Measurements from ENCODE around the gene OR8D1.

Gene OR8D1

GRCh38 chr11:124313849-124314248 lies at the start of gene OR8D1:
TSS of gene OR8D1 (minus strand) at chr11:124313949. CDS start at chr11:124310766, 3,183 bp downstream.
- no peak for DNase-seq

- DNase-seq: no peak
Observed at GRCh38 chr11:124359566-124359965, 45.8 kb upstream of the OR8D1 start.

- no peak for DNase-seq
Observed at GRCh38 chr11:124346311-124346955, 32.7 kb upstream of the OR8D1 start.

- DNase-seq: no peak
Observed at GRCh38 chr11:124344346-124344745, 30.6 kb upstream of the OR8D1 start.

- DNase-seq: no peak
Observed at GRCh38 chr11:124340142-124340447, 26.3 kb upstream of the OR8D1 start.

- DNase-seq: no peak
Observed at GRCh38 chr11:124339396-124340141, 25.8 kb upstream of the OR8D1 start.

GRCh38 chr11:124331873-124332272 lies 18.1 kb upstream of the OR8D1 start:
- no peak for DNase-seq

- no peak for DNase-seq
Observed at GRCh38 chr11:124329787-124330478, 16.2 kb upstream of the OR8D1 start.

GRCh38 chr11:124327775-124328174 lies 14.0 kb upstream of the OR8D1 start:
- DNase-seq: no peak

- DNase-seq: no peak
Observed at GRCh38 chr11:124322356-124322755, 8.6 kb upstream of the OR8D1 start.

GRCh38 chr11:124320097-124320496 lies 6.3 kb upstream of the OR8D1 start, which contains the start of gene OR8D2:
TSS of gene OR8D2 (minus strand) at chr11:124320197. CDS start at chr11:124320197, 0 bp downstream.
- no peak for DNase-seq

- no peak for DNase-seq
Observed at GRCh38 chr11:124315052-124315451, 1.3 kb upstream of the OR8D1 start.

- DNase-seq: no peak
Observed at GRCh38 chr11:124313131-124313530, 618 bp downstream of the OR8D1 start.

GRCh38 chr11:124311670-124312069 lies 2.1 kb downstream of the OR8D1 start:
- DNase-seq: no peak

GRCh38 chr11:124311269-124311668 lies 2.5 kb downstream of the OR8D1 start:
- no peak for DNase-seq

- DNase-seq: no peak
Observed at GRCh38 chr11:124310721-124311120, 3.0 kb downstream of the OR8D1 start.

GRCh38 chr11:124307093-124307492 lies 6.7 kb downstream of the OR8D1 start:
- DNase-seq: no peak

GRCh38 chr11:124302347-124303125 lies 11.2 kb downstream of the OR8D1 start:
- no peak for DNase-seq

- no peak for DNase-seq
Observed at GRCh38 chr11:124301548-124301947, 12.2 kb downstream of the OR8D1 start.

GRCh38 chr11:124297921-124298320 lies 15.8 kb downstream of the OR8D1 start:
- DNase-seq: no peak

GRCh38 chr11:124296016-124296415 lies 17.7 kb downstream of the OR8D1 start:
- DNase-seq: no peak

- DNase-seq: no peak
Observed at GRCh38 chr11:124294687-124295086, 19.1 kb downstream of the OR8D1 start.
